Pancreas (tissue), 10 donors: ENCODE results near the gene LNX1. TPM values are rescaled to one million over a fixed set of nuclear protein-coding genes. Genes with fewer than 3 reads are reported as not detected.

Experiments used
- ATAC-seq, 4 donors: fragments of 200-7000 bp; cut with Tn5 transposase; one replicate each; pipeline versions ENCODE4 v1.8.0 to v1.9.1; 2020; ENCODE audit warnings: mild to moderate bottlenecking in 4 of 4, moderate library complexity in 4 of 4
- DNase-seq, 6 donors: peaks; one replicate each; pipeline ENCODE4 v3.0.0-alpha.2; 2020
- FAIRE-seq: peaks from 2 replicates; lab custom pipeline; 2012; peaks lifted over from hg19 to GRCh38; lab: Jason Lieb, UNC
- H3K27ac ChIP-seq, 4 donors: fragments of 200-600 bp; sonication (generic); 1 replicate in 3 of 4; 2 replicates in 1 of 4; pipeline versions ENCODE4 v1.5.0 to v1.8.0; 2020
- H3K27me3 ChIP-seq, 4 donors: fragments of 200-600 bp; one replicate each; pipeline ENCODE4 v1.8.0; 2021
- H3K36me3 ChIP-seq, 3 donors: fragments of 200-600 bp; sonication (generic) in 1 of 3; one replicate each; pipeline versions ENCODE4 v1.5.0 to v1.8.0; 2020 to 2021
- H3K4me1 ChIP-seq, 3 donors: fragments of 200-600 bp; one replicate each; pipeline ENCODE4 v1.8.0; 2021
- H3K4me3 ChIP-seq, 4 donors: fragments of 200-600 bp; sonication (generic) in 2 of 4; one replicate each; pipeline versions ENCODE4 v1.5.0 to v1.8.0; 2020 to 2021
- H3K9me3 ChIP-seq, 4 donors: fragments of 200-600 bp; one replicate each; pipeline ENCODE4 v1.8.0; 2021
- WGBS, 2 donors: extraction: QIAGEN DNeasy Blood & Tissue Kit; methylation state at CpG; one replicate each; pipeline ENCODE4 v1.1.7; 2013; 5-methylcytosine and 5-hydroxymethylcytosine counted together
- intact Hi-C, 3 donors: fragments of 100-400 bp; cut with DNase I; formaldehyde crosslinking; loops; one replicate each; pipeline versions ENCODE4 v1.11.1 to v1.14.2; 2022
- polyA plus RNA-seq, 2 donors: library from polyadenylated mRNA; stranded (reverse); fragments of 200-250 nt; gene quantifications; one replicate each; pipeline ENCODE4 v1.2.3, GENCODE V29; 2013
- total RNA-seq, 6 donors: library from RNA; stranded (reverse); fragmentation: NEBNext Ultra II Directional in 4 of 6; extraction: Animal tissue kit (Norgen Biotek cat#: 25700) in 4 of 6; gene quantifications; one replicate each; pipeline versions ENCODE4 v1.2.1 to v1.2.4, GENCODE V29; 2021 to 2023
- TF ChIP-seq, protein P1 (sequence below), 4 donors: fragments of 200-600 bp; sonication (generic) in 3 of 4; IDR thresholded peaks; one replicate each; pipeline versions ENCODE4 v1.5.0 to v1.8.0; 2021; ENCODE audit warnings: antibody characterized with exemption in 4 of 4
- donor health status: healthy with polysubstance abuse.
- donor health status: DM: no; HTN: no; CAD: no; lungs with moderate emphysema.
- donor health status: DM: no; HTN: no; CAD: no.
- donor health status: control.
- donor health status: control.
- donor health status: Bipolar disorder and iron deficiency.
- donor health status: DM: yes; HTN: yes; CAD: no.
- donor health status: DM: no; HTN: no; CAD: no.
- donor health status: DM: no; HTN: no; CAD: no.
- donor health status: DM: yes; HTN: yes; CAD: no.

Gene LNX1
- total RNA-seq = 10 to 100 TPM; 13.1 to 18.6 (median 16.8) TPM
- polyA plus RNA-seq = 1 to 10 TPM; 6.1 to 9.5 TPM

DNA sequence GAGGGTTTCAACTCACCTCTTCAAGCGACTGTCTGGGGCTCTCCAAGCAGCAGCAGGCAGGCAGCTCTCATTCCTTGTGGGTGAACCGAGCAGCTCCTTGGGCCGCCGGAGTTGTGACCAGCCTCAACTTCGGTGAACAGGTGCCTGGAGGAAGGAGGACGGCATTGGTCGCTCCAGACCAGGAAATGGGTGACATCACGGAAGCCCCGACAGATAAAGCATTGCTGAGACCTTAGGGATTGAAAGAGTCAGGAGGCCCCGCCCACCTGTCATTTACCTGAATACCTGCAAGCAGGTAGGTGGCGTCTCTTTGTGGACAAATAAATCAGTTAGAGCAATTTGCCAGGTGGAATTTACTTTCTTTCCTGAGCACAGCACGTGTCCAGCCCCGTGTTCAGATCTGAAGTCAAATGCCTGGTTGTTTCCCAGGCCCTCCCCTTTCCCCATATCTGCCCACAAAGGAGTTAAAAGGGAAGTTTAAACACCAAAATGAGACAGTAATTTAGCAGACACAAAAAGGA lies at the start of gene LNX1:
Gene LNX1, minus strand, starts transcription at position 115 of the 521 bp plus-strand sequence. CDS start 17,484 bp downstream, outside the sequence.
- DNase-seq (peak; percentile 89 to 97 (median 96)), FAIRE-seq (peak; percentile 23), ATAC-seq (peak; percentile 84 to 89 (median 86))
- Histone ChIP-seq H3K4me3 (peak within 1 kb of the TSS; percentile 11 to 55 (median 34)), H3K36me3 (no peaks in the 10 kb centered on the region), H3K9me3 (no peaks in the 10 kb centered on the region), H3K4me1 (peaks cover 28 to 39% (median 28%) of the 10 kb centered on the region in 3 donors), H3K27me3 (no peaks in the 10 kb centered on the region), H3K27ac (peak within 1 kb of the TSS; percentile 73 to 93 (median 82))
- TF ChIP-seq, protein P1, sequence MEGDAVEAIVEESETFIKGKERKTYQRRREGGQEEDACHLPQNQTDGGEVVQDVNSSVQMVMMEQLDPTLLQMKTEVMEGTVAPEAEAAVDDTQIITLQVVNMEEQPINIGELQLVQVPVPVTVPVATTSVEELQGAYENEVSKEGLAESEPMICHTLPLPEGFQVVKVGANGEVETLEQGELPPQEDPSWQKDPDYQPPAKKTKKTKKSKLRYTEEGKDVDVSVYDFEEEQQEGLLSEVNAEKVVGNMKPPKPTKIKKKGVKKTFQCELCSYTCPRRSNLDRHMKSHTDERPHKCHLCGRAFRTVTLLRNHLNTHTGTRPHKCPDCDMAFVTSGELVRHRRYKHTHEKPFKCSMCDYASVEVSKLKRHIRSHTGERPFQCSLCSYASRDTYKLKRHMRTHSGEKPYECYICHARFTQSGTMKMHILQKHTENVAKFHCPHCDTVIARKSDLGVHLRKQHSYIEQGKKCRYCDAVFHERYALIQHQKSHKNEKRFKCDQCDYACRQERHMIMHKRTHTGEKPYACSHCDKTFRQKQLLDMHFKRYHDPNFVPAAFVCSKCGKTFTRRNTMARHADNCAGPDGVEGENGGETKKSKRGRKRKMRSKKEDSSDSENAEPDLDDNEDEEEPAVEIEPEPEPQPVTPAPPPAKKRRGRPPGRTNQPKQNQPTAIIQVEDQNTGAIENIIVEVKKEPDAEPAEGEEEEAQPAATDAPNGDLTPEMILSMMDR (IDR thresholded peaks at IDR 0.05) = peak in 1 of 4 donors; percentile 12
- intact Hi-C loops = no loop called here
- WGBS, 2 donors = 8 to 10% methylated on average over 13 of the region's 13 CpGs

DNA sequence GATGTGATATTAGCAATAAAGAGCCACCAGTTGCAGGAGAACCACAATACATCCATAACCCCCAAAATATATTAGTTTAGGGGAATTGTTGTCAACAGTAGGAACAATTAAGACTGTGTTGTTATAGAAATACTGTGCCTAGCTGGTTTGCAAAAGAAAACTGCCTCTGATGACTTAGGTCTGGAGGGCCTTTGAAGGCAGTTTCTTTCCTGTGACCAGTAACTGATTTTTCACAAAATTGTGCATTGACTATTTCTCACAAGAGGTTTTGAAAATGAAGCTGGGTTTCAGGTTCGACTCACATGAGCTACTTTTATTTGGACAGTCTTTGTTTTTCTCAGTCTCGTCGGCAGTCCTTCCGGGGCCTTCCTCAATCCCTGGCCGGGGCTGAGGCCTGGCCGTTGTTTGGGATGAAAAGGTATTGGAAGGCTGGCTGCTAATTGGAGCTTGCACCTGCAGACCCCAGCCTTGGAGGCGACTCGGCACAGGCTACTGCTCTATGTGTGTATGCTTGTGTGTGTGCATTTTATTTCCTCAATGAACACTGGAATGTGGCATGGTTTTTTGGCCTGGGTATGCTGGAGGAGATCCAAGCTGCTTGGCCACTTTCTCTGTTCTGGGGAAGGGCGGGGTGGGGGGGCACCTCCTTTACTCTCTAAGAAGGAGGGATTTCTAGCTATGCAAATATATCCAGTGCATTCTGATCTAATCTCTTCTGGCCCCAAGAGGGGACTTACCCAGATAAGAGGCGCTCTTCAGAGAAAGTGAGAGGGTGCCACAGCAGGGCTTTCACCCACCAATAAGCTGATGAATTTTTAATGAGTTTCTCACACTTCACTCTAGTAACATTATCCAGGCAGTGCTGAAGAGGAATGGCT lies 49.5 kb upstream of the LNX1 start:
- ATAC-seq (peak in 3 of 4 donors; percentile 6 to 39 (median 37)), DNase-seq (peak in 5 of 6 donors; percentile 18 to 43 (median 35)), FAIRE-seq (no peak)
- TF ChIP-seq, protein P1 (IDR thresholded peaks at IDR 0.05) = no peak
- H3K36me3 ChIP-seq = no peaks in the 10 kb centered on the region
- no peaks in the 10 kb centered on the region for H3K27me3 ChIP-seq
- no peaks in the 10 kb centered on the region for H3K9me3 ChIP-seq
- peaks cover 25 to 40% (median 29%) of the 10 kb centered on the region in 3 donors for H3K4me1 ChIP-seq
- intact Hi-C loops = no loop called here
- 16 to 17% methylated on average over 10 of the region's 10 CpGs for WGBS, 2 donors
- H3K27ac ChIP-seq = peak overlapping the region in 3 of 4 donors; percentile 2 to 39 (median 35)
- H3K4me3 ChIP-seq = no peak overlapping the region

DNA sequence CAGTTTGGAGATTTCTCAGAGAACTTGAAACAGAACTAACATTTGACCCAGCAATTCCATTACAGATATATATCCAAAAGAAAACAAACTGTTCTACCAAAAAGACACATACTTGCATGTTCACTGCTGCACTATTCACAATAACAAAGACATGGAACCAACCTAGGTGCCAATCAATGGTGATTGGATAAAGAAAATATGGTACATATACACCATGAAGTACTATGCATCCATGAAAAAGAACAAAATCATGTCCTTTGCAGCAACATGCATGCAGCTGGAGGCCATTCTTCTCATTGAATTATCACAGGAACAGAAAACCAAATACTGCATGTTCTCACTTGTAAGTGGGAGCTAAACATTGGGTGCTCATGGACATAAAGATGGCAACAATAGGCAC lies 47.6 kb upstream of the LNX1 start:
- FAIRE-seq = no peak
- no peak overlapping the region for H3K27ac ChIP-seq
- H3K4me3 ChIP-seq = no peak overlapping the region
- no peak for ATAC-seq
- no peaks in the 10 kb centered on the region for H3K27me3 ChIP-seq
- no peaks in the 10 kb centered on the region for H3K36me3 ChIP-seq
- TF ChIP-seq, protein P1 (IDR thresholded peaks at IDR 0.05) = no peak
- intact Hi-C loops = no loop called here
- peaks cover 19 to 32% (median 22%) of the 10 kb centered on the region in 3 donors for H3K4me1 ChIP-seq
- no peaks in the 10 kb centered on the region for H3K9me3 ChIP-seq
- no peak for DNase-seq

DNA sequence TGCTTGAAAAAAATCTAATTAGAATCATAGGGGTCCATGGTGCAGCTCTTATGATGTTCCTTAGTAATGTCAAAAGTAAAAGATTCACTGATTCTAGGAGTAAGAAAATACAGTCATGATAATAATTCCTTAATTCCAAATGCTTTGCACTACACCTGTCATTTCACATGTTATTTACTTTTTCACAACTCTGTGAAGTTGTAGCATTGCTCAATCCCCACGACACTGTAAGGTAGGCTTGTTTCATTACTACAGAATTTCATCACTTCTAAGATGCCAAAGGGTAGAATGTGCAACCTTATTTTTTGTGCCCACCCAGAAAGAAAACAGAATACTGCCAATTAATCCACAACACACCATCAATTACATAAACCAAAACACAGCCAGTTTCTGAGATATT lies 46.1 kb upstream of the LNX1 start:
- no peak for ATAC-seq
- TF ChIP-seq, protein P1 (IDR thresholded peaks at IDR 0.05) = no peak
- WGBS, 2 donors = 31 to 35% methylated on average over 1 of the region's 1 CpG

More for the DNA sequence above, 46.1 kb upstream of the LNX1 start:
- Histone ChIP-seq H3K36me3 (no peaks in the 10 kb centered on the region), H3K27ac (no peak overlapping the region), H3K4me3 (no peak overlapping the region), H3K4me1 (peaks cover 19 to 28% (median 22%) of the 10 kb centered on the region in 3 donors), H3K9me3 (no peaks in the 10 kb centered on the region), H3K27me3 (no peaks in the 10 kb centered on the region)
- no peak for DNase-seq
- no peak for FAIRE-seq
- intact Hi-C loops = no loop called here
